GM19468 (cell line): ENCODE data around the gene LSM12.

Experiments
- ATAC-seq: cut with Tn5 transposase; IDR thresholded peaks from one replicate; pipeline ENCODE4 v1.9.1; 2021; ENCODE audit warnings: mild to moderate bottlenecking, moderate library complexity, moderate number of reproducible peaks; ENCODE audit not compliant: unreplicated experiment; ENCODE audit errors: extremely low read depth

The LSM12 gene

GRCh38 chr17:44014133-44014436, 52.4 kb downstream of the LSM12 start:
- no peak for ATAC-seq

- ATAC-seq = no peak
Measured at GRCh38 chr17:44012874-44013273, 53.6 kb downstream of the LSM12 start.

GRCh38 chr17:44012391-44012790, 54.1 kb downstream of the LSM12 start:
- ATAC-seq = no peak

GRCh38 chr17:44011876-44012275, 54.6 kb downstream of the LSM12 start:
- no peak for ATAC-seq

GRCh38 chr17:44010966-44011647, 55.4 kb downstream of the LSM12 start:
- ATAC-seq = no peak

GRCh38 chr17:44008205-44008909, 58.1 kb downstream of the LSM12 start:
- no peak for ATAC-seq

GRCh38 chr17:44007346-44008204, 58.9 kb downstream of the LSM12 start:
- no peak for ATAC-seq

GRCh38 chr17:44006598-44007345, 59.7 kb downstream of the LSM12 start:
- ATAC-seq = no peak

GRCh38 chr17:44006272-44006597, 60.2 kb downstream of the LSM12 start:
- ATAC-seq = no peak

GRCh38 chr17:44005527-44006271, 60.8 kb downstream of the LSM12 start:
- ATAC-seq = no peak

- no peak for ATAC-seq
Measured at GRCh38 chr17:44004761-44005526, 61.5 kb downstream of the LSM12 start.

- no peak for ATAC-seq
Measured at GRCh38 chr17:44004077-44004760, 62.3 kb downstream of the LSM12 start, which contains the start of gene NAGS. Gene NAGS (plus strand): TSS chr17:44004622. CDS start chr17:44004664, 42 bp downstream.

GRCh38 chr17:44002141-44002848, 64.2 kb downstream of the LSM12 start:
- no peak for ATAC-seq

GRCh38 chr17:44001461-44001920, 65.0 kb downstream of the LSM12 start:
- no peak for ATAC-seq

- no peak for ATAC-seq
Measured at GRCh38 chr17:44000871-44001460, 65.5 kb downstream of the LSM12 start.

- ATAC-seq = no peak
Measured at GRCh38 chr17:44000141-44000860, 66.2 kb downstream of the LSM12 start.

GRCh38 chr17:43999024-43999423, 67.4 kb downstream of the LSM12 start:
- no peak for ATAC-seq
